GM18517 (cell line): ENCODE data around the gene MS4A8.
"Not testable (repeated sequence)": the region's sequence is repeated elsewhere in the genome, so short reads cannot be mapped to it uniquely, and the experiment has no call there.

ENCODE experiments used
- ATAC-seq: cut with Tn5 transposase; IDR thresholded peaks from one replicate; pipeline ENCODE4 v1.9.1; 2021; ENCODE audit warnings: mild to moderate bottlenecking, moderate library complexity; ENCODE audit not compliant: unreplicated experiment

MS4A8 gene, protein sequence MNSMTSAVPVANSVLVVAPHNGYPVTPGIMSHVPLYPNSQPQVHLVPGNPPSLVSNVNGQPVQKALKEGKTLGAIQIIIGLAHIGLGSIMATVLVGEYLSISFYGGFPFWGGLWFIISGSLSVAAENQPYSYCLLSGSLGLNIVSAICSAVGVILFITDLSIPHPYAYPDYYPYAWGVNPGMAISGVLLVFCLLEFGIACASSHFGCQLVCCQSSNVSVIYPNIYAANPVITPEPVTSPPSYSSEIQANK

DNA sequence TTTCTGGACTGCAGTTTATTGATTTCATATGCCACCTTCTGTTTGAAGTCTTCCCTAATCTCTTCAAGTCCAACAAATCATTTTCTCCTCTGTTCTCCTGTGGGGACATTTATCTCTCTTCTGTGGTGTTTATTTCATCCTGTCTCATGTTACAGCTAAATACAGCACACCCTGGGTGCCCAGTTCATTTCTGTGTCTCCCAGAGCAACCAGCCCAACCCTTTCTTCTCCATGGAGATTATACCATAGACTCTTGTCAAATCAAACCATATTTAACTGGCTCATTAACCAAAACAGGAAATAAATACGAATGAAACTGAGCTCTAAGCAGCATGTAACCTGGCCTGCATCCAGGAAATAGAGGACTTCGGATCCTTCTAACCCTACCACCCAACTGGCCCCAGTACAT is at the start of gene MS4A8:
Gene MS4A8 (plus strand): TSS at position 329 of the 408 bp plus-strand sequence. CDS start 1,249 bp downstream, outside the sequence.
- ATAC-seq, result no peak

DNA sequence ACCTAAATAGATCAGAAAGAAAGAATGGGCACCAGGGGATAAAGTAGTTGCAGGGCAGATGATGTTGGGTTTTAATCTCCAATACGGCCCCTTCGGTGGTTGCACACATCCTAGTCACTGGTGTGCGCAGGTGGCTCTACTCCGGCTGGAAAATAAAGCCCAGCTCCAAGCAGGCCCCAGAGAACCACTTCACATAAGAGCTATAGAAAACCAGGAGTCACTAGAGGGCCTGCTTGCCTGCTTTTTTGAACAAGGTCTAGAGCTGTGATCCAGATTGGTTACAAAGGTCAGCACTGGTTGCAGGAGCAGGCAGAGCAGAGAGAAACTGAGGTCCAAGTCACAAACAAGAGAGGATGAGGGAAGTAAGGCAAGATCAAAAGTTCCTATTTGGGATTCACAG is 41.5 kb upstream of the MS4A8 start:
- ATAC-seq, result no peak

DNA sequence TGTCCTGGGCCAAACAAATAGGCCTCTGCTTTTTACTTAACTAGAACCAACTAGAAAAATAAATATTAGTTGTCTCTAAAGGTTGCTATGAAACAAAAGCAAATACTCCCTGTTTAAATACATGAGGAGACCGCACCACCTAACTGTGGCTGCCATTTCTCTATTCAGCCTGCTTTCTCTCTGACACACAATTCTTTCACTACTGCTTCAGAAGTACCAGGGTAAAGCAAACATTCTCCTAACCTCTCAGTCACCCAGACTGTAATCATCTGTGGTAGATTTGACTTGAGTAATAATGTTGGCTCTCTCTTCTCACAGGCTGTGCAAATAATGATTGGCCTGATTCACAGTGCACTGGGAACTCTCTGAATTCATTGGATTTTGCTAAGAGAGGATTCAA is 41.0 kb upstream of the MS4A8 start:
- no peak for ATAC-seq

DNA sequence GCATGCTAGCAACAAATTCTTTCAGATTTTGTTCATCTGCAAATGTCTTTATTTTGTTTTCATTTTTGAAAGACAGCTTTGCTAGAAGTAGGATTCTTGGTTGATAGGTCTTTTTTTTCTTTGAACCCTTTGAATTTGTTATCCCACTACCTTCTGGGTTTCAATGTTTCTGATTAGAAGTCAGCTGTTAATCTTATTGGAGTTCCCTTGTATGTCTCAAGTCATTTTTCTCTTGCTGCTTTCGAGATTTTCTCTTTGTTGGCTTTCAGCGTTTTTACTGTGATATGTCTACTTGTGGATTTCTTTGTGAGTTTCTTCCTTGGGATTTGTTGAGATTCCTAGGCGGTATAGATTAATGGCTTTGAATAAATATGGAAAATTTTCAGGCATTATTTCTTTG is 27.2 kb upstream of the MS4A8 start:
- no peak for ATAC-seq

DNA sequence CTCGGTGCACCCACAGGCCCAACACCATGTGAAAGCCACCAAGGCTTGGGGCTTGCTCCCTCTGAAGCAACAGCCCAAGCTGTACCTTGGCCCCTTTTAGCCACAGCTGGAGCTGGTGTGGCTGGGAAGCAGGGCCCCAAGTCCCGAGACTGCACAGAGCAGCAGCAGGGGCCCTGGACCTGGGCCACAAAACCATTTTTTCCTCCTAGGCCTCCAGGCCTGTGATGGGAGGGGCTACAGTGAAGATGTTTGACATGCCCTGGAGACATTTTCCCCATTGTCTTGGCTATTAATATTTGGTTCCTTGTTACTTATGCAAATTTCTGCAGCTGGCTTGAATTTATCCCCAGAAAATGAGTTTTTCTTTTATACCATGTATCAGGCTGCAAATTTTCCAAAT is 21.2 kb upstream of the MS4A8 start:
- ATAC-seq, result not testable (repeated sequence)

DNA sequence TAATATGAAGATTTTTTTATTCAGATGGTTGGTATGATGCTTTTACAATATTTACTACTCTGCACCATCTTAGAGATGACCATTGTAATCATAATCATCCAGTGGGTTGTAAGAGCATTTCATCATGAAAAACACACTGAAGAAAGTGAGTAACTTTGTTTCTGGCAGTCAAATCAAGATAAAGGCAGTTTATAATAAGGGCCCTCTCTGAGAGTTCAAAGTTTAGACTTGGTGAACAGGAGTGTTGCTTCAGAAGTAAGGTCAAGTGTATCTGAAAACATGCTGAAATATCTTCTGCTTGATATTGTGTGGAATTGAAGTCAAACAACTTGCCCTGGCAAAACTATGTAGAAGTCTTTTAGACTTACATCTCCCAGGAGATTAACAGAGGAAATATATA is 19.5 kb upstream of the MS4A8 start:
- no peak for ATAC-seq

DNA sequence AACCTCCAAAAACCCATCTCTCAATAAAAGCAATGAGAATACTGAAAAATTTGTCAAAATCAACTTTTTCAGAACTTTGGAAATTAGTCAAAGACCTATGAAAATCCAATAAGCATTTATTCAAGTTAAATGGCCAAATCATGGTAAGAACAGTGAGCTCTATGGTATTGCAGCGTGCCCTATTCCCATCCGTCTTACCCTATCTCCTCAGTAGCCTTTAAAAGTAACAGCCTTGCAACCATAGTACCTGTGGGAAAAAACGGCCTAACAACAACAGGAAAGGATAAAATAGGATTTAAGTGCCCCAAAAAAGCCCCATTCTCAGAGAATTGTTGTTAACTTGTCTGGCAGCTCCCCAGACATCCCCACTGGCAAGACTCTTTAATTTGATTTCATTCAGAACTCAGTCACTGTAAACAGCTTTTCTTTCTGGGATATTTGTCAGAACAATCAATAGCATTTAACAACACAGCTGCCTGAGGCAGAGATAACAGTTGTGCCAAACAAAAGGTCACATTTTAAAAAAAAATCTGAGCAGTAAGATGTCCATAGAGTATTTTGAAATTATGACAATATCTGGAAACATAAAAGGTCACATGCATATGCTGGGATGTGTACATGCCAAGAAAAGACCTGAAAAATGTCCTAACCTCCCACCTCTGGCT is 18.8 kb upstream of the MS4A8 start:
- no peak for ATAC-seq

DNA sequence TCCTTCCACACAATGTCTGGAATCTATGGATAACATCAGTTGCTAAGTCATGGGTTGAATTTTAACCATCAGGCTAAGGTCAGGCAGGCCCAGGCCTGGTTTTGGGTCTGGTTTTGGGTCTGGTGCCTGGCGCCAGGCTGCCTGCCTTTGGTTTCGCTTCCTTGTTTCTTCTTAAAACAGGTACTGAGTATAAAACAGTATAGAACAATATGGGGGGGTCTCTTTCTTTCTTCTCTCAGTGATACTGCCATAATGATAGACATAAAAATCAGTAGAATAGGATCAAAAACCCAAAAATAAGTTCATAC is 14.9 kb upstream of the MS4A8 start:
- not testable (repeated sequence) for ATAC-seq

DNA sequence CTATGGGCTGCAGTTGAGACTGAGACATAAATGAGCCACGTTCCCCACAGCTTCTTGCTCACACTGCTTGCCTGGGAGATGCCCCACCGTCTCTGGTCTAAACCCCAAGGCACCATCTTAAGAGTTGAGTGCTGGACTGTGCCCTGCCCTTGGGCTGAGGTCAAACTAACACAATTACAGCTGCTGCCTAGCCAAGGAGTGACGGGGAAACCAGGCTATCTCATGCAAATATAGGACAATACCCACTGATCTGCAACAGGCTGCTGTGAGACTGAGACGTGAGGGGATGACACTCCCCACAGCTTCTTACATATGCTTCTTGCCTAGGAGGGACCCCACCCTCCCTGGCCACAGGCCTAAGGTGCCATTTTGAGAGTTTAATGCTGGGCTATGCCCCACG is 7.8 kb upstream of the MS4A8 start:
- ATAC-seq, result no peak

DNA sequence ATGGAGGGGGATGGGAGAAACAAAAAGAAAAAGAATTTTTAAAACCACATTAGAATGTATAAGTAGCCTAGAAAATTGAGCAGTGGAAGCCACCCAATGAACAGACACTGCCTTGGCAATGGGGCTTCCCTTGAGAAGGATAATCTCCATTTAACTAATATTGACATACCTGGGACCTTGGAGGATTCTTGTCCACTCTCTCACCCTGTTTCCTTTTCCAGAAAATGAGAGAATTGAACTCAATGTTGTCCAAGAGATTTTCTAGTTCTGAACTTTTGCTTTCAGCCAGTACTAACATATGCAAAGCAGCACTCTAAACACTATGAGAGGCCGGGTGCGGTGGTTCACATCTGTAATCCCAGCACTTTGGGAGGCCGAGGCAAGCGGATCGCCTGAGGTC is 524 bp downstream of the MS4A8 start:
- no peak for ATAC-seq

DNA sequence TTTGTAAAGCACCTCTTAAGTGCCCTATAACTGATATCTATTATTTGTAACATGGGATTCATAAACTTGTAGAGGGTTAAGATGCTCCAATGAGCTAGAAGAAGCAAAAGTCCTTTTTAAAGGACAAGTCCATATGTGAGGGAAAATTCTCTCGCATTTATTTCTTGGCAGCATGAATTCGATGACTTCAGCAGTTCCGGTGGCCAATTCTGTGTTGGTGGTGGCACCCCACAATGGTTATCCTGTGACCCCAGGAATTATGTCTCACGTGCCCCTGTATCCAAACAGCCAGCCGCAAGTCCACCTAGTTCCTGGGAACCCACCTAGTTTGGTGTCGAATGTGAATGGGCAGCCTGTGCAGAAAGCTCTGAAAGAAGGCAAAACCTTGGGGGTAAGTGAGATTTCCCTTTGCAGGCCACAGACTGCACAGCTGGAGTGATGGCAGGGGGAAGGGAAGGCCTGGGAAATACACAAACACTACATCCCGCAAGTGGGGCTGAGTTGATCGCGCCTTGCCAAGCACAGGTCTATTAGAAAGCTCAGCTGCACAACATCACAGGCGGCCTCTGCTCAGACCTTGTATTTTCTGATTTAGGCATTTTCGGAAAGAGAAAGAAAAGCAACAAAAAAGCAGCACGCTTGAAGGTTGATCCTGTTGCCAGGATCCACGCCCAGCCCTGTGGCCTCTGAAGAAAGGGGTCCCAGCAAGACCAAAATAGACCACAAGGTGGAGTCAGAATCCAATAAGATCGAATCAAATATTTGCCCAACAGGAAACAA is 1.5 kb downstream of the MS4A8 start:
- no peak for ATAC-seq

DNA sequence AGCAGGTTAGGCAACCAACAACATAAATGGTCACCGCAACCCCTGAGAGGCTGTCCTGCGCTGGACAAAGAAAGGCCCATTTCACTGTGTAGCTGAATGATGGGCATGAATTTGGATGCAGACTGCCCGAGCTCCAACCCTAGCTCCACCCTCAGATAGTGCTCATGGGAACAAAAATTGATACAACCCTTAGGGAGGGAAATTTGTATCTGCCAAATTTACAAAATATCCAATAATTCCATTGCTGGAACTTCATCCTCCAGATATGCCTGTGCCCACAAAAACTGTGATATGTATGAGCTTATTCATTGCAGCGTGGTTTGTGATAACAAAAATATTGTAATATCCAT is 2.0 kb downstream of the MS4A8 start:
- ATAC-seq, result no peak

DNA sequence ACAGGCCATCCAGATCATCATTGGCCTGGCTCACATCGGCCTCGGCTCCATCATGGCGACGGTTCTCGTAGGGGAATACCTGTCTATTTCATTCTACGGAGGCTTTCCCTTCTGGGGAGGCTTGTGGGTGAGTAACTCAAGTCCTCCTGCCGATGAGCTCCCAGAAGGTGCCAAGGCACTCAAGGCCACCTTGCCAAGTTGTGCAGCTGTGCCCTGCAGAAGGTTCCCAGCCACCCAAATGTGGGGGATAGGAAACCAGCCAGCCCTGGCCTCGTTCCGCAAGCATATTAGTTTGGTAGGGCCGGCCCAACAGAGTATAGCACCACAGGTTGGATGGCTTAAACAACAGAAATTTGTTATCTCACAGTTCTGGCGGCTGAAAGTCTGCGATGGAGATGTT is 4.0 kb downstream of the MS4A8 start:
- ATAC-seq, result no peak

DNA sequence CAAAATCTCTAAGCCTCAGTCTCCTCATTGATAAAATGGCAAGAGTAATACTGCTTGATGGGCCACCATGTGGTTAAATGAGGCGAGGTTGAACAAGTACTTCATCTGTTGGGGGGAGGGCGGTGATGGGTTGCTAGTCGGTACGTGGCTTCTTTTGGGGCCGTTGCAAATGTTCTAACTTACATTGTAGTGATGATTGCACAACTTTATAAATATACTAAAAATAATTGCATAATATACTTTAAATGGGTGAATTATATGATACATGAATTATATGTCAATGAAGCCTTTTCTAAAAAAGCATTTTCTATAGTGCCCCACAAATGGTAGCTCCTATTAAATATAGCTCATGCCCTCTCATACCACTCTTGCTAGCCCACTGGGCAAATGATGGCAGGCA is 6.5 kb downstream of the MS4A8 start:
- ATAC-seq, result no peak

DNA sequence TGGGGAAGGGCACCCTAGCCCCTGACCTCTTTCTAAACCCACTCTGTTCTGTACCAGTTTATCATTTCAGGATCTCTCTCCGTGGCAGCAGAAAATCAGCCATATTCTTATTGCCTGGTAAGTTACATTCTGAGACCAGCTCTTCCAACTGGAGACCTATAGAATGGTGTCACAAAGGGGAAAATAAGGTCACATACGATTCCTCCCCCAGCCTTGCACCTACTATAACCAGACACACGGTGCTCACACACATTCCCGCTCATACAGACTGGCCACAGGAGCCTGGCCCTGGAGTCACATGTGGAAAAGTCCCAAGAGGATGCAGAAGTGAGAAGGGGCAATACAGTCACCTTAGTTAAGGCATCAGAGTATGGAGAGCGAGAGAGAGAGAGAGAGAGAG is 7.5 kb downstream of the MS4A8 start:
- ATAC-seq, result no peak

DNA sequence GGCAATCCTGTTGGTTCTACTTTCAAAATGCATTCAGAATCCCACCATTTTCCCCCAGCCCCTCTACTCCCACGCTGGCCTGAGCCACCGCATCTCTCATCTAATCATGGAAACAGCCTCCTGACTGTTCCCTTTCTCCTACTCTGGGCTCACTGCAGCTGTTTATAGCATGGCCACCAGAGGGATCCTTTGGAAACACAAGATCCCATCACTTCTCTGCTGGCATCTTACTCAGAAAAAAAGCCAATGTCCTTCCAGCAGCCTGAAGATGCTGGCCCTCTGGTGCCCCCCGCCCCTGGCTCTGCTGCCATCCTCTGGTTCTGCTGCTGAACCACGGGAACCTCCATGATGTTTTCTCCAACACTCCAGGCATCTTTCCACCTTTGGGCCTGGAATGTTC is 11.1 kb downstream of the MS4A8 start:
- no peak for ATAC-seq

DNA sequence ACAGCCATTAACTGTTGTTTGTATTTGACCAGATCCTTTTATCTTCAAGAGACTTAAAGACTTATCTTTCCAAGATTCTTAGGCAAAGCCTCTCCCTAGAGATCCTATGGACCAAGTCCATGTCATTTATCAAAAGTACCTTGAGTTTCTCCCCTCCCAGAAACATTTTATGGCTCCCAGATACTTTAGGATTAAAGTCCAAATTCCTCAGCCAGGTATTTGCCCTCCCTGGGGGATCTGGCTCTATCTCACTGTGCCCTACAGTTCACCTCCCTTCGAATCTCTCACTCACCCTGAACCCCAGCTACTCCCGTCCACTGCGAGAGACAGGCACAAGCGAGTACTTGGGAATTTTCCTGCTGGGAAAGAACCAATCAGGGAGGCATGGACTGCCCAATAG is 11.9 kb downstream of the MS4A8 start:
- ATAC-seq, result no peak

DNA sequence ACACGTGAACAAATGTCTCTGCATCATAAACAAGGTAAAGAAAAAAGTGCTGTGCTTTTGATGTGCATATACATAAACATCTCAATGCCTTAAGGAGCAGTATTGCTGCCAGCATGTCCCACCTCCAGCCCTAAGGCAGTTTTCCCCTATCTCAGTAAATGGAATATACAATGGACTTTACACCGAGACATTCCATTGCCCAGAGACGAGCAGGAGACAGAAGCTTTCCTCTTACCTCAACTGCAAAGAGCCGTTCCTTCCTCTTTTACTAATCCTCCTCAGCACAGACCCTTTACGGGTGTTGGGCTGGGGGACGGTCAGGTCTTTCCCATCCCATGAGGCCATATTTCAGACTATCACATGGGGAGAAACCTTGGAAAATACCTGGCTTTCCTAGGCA is 14.0 kb downstream of the MS4A8 start:
- ATAC-seq, result not testable (repeated sequence)

DNA sequence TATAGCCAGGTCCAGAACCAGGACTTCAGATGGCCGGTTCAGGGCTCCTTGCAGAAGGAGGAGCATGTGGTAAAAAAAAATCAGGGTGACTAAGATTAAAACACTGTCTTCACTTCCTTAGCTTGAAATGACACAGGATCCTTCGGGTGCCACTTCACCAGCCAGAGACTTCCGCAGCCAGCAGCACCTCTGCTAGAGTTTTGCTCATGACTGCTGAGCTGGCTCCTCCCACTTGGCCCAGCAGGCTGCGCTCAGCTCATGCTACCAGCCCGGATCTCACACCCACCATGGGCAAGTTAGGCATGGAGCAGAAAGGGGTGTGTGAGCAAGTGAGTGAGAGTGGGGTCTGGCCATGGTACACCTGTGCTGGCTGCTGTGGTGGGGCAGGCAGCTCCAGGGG is 18.5 kb downstream of the MS4A8 start:
- no peak for ATAC-seq

DNA sequence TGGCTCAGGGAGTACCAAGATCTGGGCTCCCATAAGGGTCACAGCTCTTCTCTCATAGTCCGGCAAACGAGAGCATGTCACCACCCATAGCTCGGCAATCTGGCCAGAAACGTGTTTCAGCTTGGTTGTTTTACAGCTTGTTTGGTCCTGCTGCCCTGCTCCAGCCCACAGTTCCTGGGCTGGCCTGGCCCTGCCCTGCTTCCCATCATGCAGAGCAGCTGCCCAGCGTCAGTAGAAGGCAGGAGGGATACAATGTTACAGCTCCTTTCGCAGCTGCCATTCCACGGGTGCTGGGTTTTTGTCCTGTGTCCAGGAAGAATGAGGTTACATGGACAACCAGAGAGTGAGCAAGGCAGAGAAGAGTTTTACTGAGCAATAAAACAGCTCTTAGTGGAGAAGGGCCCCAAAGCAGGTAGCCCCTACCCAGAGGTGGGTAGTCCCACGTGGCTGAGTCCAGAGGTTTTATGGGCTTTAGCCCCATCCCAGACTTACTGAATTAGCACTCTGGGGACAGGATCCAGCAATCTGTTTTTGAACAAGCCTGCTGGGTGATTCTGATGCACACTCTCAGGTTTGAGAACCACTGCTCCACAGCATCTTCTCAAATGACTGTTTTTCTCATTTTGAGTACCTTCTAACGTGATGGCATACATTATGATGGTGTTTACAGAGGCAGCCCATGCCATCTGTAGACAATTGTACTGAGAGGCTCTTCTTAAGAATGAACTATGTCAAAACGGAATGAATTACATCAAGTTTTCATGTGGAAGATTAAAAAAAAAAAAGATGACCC is 19.3 kb downstream of the MS4A8 start:
- no peak for ATAC-seq

DNA sequence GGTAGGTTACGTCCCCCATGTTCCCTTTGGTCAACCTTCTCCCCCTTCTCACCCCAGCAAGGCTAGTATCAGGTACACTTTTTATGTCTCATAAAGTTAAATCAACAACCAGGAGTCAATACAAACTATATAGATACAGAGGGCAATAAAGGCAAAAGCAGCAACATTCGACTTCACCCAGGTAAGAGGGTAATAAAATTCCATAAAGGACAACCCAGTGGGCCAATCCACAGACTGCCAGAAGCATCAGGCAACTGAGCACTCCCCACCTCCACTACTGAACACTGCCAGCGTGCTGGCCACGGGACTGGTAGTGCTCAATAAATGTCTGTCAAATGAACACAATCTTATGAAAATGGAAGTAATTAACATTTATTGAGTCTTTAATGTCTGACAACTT is 20.0 kb downstream of the MS4A8 start:
- ATAC-seq, result no peak

DNA sequence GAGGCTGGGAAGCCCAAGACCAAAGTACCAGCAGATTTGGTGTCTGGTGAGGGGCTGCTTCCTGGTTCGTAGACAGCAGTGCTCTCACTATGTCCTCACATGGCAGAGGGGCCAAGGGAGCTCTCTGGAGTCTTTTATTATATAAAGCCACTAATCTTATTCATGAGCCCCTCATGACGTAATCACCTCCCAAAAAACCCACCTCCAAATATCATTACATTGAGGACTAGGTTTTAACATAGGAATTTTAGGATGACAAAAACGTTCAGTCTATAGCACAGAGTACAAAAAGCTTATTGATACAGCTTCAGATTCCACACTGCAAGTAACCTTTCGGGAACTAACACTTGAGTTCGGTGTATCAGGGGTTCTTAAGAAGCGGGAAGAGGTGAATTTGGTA is 21.0 kb downstream of the MS4A8 start:
- ATAC-seq, result no peak
